ENCODE results near the gene NOTO.

DNA sequence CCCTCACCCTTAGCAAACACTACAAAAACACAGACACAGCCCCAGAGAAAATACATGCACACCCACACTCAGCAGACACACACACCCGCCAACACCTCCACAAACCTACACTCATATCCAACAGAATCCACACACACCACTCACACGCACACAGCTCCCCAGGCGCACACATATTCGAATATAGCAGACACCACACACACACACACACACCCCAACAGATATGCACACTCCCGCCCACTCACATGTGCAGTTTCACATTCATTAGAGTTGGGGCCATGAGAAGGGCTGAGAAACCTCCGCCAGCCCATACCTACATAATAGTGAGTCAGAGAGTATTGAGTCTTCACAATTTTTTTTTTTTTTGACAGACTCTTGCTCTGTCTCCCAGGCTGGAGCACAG lies 29.4 kb upstream of the NOTO start:
- TF ChIP-seq, protein P1, sequence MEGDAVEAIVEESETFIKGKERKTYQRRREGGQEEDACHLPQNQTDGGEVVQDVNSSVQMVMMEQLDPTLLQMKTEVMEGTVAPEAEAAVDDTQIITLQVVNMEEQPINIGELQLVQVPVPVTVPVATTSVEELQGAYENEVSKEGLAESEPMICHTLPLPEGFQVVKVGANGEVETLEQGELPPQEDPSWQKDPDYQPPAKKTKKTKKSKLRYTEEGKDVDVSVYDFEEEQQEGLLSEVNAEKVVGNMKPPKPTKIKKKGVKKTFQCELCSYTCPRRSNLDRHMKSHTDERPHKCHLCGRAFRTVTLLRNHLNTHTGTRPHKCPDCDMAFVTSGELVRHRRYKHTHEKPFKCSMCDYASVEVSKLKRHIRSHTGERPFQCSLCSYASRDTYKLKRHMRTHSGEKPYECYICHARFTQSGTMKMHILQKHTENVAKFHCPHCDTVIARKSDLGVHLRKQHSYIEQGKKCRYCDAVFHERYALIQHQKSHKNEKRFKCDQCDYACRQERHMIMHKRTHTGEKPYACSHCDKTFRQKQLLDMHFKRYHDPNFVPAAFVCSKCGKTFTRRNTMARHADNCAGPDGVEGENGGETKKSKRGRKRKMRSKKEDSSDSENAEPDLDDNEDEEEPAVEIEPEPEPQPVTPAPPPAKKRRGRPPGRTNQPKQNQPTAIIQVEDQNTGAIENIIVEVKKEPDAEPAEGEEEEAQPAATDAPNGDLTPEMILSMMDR (IDR thresholded peaks at IDR 0.05; ENCODE audit: borderline replicate concordance, extremely low read depth, low read length, poor library complexity, severe bottlenecking), result no peak
- no peak for TF ChIP-seq EZH2 (IDR thresholded peaks at IDR 0.05; ENCODE audit: borderline replicate concordance, low read depth, low read length, severe bottlenecking)

Measured in DND-41 (cell line).